Ishikawa (cell line): ENCODE data around the gene KLHL20.

Source experiments
- CEBPB ChIP-seq: IDR thresholded peaks from 2 replicates; pipeline ENCODE4 v1.6.1; 2012
- EP300 ChIP-seq: IDR thresholded peaks from 2 replicates; pipeline ENCODE4 v1.6.1; 2012; ENCODE audit warnings: borderline replicate concordance
- RAD21 ChIP-seq: IDR thresholded peaks from 2 replicates; pipeline ENCODE4 v1.6.1; 2012; ENCODE audit warnings: low read depth
- TAF1 ChIP-seq: IDR thresholded peaks from 2 replicates; pipeline ENCODE4 v1.6.1; 2012; ENCODE audit warnings: low read depth, mild to moderate bottlenecking
- TF ChIP-seq, protein P1 (sequence below): IDR thresholded peaks from 2 replicates; pipeline ENCODE4 v1.6.1; 2012; ENCODE audit warnings: low read depth, mild to moderate bottlenecking

DNA sequence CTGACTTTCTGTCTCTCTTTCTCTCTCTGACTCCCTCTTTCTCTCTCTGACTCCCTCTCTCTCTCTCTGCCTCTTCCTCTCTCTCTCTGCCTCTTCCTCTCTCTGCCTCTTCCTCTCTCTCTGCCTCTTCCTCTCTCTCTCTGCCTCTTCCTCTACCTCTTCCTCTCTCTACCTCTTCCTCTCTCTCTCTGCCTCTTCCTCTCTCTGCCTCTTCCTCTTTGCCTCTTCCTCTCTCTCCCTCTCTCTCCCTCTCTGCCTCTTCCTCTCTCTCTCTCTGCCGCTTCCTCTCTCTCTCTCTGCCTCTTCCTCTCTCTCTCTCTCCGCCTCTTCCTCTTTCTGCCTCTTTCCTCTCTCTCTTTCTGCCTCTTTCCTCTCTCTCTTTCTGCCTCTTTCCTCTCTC is 26.5 kb upstream of the KLHL20 start:
- no peak for TF ChIP-seq TAF1
- TF ChIP-seq RAD21 = no peak
- TF ChIP-seq CEBPB = no peak
- no peak for TF ChIP-seq EP300
- TF ChIP-seq, protein P1, sequence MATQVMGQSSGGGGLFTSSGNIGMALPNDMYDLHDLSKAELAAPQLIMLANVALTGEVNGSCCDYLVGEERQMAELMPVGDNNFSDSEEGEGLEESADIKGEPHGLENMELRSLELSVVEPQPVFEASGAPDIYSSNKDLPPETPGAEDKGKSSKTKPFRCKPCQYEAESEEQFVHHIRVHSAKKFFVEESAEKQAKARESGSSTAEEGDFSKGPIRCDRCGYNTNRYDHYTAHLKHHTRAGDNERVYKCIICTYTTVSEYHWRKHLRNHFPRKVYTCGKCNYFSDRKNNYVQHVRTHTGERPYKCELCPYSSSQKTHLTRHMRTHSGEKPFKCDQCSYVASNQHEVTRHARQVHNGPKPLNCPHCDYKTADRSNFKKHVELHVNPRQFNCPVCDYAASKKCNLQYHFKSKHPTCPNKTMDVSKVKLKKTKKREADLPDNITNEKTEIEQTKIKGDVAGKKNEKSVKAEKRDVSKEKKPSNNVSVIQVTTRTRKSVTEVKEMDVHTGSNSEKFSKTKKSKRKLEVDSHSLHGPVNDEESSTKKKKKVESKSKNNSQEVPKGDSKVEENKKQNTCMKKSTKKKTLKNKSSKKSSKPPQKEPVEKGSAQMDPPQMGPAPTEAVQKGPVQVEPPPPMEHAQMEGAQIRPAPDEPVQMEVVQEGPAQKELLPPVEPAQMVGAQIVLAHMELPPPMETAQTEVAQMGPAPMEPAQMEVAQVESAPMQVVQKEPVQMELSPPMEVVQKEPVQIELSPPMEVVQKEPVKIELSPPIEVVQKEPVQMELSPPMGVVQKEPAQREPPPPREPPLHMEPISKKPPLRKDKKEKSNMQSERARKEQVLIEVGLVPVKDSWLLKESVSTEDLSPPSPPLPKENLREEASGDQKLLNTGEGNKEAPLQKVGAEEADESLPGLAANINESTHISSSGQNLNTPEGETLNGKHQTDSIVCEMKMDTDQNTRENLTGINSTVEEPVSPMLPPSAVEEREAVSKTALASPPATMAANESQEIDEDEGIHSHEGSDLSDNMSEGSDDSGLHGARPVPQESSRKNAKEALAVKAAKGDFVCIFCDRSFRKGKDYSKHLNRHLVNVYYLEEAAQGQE = no peak
